Measurements from ENCODE around the gene PJA2.
"Not testable (repeated sequence)": the region's sequence is repeated elsewhere in the genome, so short reads cannot be mapped to it uniquely, and the experiment has no call there.

PJA2 gene

GRCh38 chr5:109416882-109417281, 7.1 kb upstream of the PJA2 start:
- no peak for DNase-seq (ENCODE audit: low read depth)
- no peak for TF ChIP-seq CTCF (IDR thresholded peaks at IDR 0.05; ENCODE audit: insufficient read depth, low read depth, low read length, missing control alignments)
- H3K4me3 ChIP-seq (ENCODE audit: low read depth, low read length) = no peak overlapping the region

- H3K4me3 ChIP-seq (ENCODE audit: low read depth, low read length) = not testable (repeated sequence)
- DNase-seq (ENCODE audit: low read depth) = peak; percentile 13
Measured at GRCh38 chr5:109413921-109414461, 4.2 kb upstream of the PJA2 start.

GRCh38 chr5:109413458-109413857, 3.7 kb upstream of the PJA2 start:
- DNase-seq (ENCODE audit: low read depth) = peak; percentile 28
- no peak overlapping the region for H3K4me3 ChIP-seq (ENCODE audit: low read depth, low read length)
- TF ChIP-seq CTCF (IDR thresholded peaks at IDR 0.05; ENCODE audit: insufficient read depth, low read depth, low read length, missing control alignments) = no peak

- no peak for TF ChIP-seq CTCF (IDR thresholded peaks at IDR 0.05; ENCODE audit: insufficient read depth, low read depth, low read length, missing control alignments)
- peak; percentile 13 for DNase-seq (ENCODE audit: low read depth)
Measured at GRCh38 chr5:109412981-109413402, 3.2 kb upstream of the PJA2 start.

GRCh38 chr5:109411627-109412026, 1.9 kb upstream of the PJA2 start:
- H3K4me3 ChIP-seq (ENCODE audit: low read depth, low read length) = peak overlapping the region; percentile 65; the same call in 1 of the 2 replicates
- DNase-seq (ENCODE audit: low read depth) = no peak
- TF ChIP-seq CTCF (IDR thresholded peaks at IDR 0.05; ENCODE audit: insufficient read depth, low read depth, low read length, missing control alignments) = no peak

More at GRCh38 chr5:109412981-109413402, 3.2 kb upstream of the PJA2 start:
- no peak overlapping the region for H3K4me3 ChIP-seq (ENCODE audit: low read depth, low read length)

GRCh38 chr5:109411149-109411514, 1.4 kb upstream of the PJA2 start:
- DNase-seq (ENCODE audit: low read depth) = no peak
- TF ChIP-seq CTCF (IDR thresholded peaks at IDR 0.05; ENCODE audit: insufficient read depth, low read depth, low read length, missing control alignments) = no peak
- peak overlapping the region; percentile 65 for H3K4me3 ChIP-seq (ENCODE audit: low read depth, low read length)

- peak overlapping the region; percentile 65 for H3K4me3 ChIP-seq (ENCODE audit: low read depth, low read length)
- DNase-seq (ENCODE audit: low read depth) = peak; percentile 77
- no peak for TF ChIP-seq CTCF (IDR thresholded peaks at IDR 0.05; ENCODE audit: insufficient read depth, low read depth, low read length, missing control alignments)
Measured at GRCh38 chr5:109410389-109411148, 795 bp upstream of the PJA2 start.

All from GM12865 (cell line).